HG02943 (cell line): ENCODE measurements around the gene EDIL3.

Experiments
- ATAC-seq: cut with Tn5 transposase; IDR thresholded peaks from one replicate; pipeline ENCODE4 v1.9.1; 2021; ENCODE audit warnings: mild to moderate bottlenecking, low read depth, moderate library complexity; ENCODE audit not compliant: unreplicated experiment

Gene EDIL3

GRCh38 chr5:84384604-84385575, at the start of gene EDIL3:
Gene EDIL3, minus strand, starts transcription at chr5:84384880. Its CDS starts 506 bp downstream, at chr5:84384374.
- ATAC-seq: no peak

- ATAC-seq: no peak
Observed at GRCh38 chr5:84433461-84433860, 48.8 kb upstream of the EDIL3 start.

GRCh38 chr5:84430863-84431663, 46.4 kb upstream of the EDIL3 start:
- no peak for ATAC-seq

- no peak for ATAC-seq
Observed at GRCh38 chr5:84430079-84430478, 45.4 kb upstream of the EDIL3 start.

GRCh38 chr5:84425365-84425881, 40.7 kb upstream of the EDIL3 start:
- no peak for ATAC-seq

GRCh38 chr5:84419742-84420141, 35.1 kb upstream of the EDIL3 start:
- no peak for ATAC-seq

- ATAC-seq: no peak
Observed at GRCh38 chr5:84411832-84412605, 27.3 kb upstream of the EDIL3 start.

- ATAC-seq: no peak
Observed at GRCh38 chr5:84406111-84406510, 21.4 kb upstream of the EDIL3 start.

GRCh38 chr5:84403773-84404172, 19.1 kb upstream of the EDIL3 start:
- no peak for ATAC-seq

- no peak for ATAC-seq
Observed at GRCh38 chr5:84397385-84397784, 12.7 kb upstream of the EDIL3 start.

GRCh38 chr5:84393969-84394368, 9.3 kb upstream of the EDIL3 start:
- ATAC-seq: no peak

- ATAC-seq: no peak
Observed at GRCh38 chr5:84392836-84393235, 8.2 kb upstream of the EDIL3 start.

GRCh38 chr5:84385705-84386104, 1.0 kb upstream of the EDIL3 start:
- ATAC-seq: no peak

GRCh38 chr5:84383816-84384603, 670 bp downstream of the EDIL3 start:
- no peak for ATAC-seq

- no peak for ATAC-seq
Observed at GRCh38 chr5:84383296-84383815, 1.3 kb downstream of the EDIL3 start.

- no peak for ATAC-seq
Observed at GRCh38 chr5:84382363-84383295, 2.1 kb downstream of the EDIL3 start.

- no peak for ATAC-seq
Observed at GRCh38 chr5:84381502-84382362, 2.9 kb downstream of the EDIL3 start.
